Liver (tissue), 3 donors: ENCODE measurements around the gene CYBRD1.

Experiments used
- CTCF ChIP-seq: fragments of 150-350 bp; IDR thresholded peaks from 2 replicates; pipeline ENCODE4 v1.5.1; 2017; ENCODE audit warnings: improper control_type of control experiment, low read depth, low read length; ENCODE audit not compliant: missing input control
- GABPA ChIP-seq, 2 donors: IDR thresholded peaks in 1 of 2; conservative IDR thresholded peaks in 1 of 2; 2 replicates each; pipeline ENCODE4 v1.6.1; 2016; ENCODE audit warnings: antibody characterized with exemption in 2 of 2, mild to moderate bottlenecking in 1 of 2, moderate library complexity in 1 of 2
- MAX ChIP-seq: IDR thresholded peaks from 2 replicates; pipeline ENCODE4 v1.6.1; 2016; ENCODE audit warnings: antibody characterized with exemption
- YY1 ChIP-seq: IDR thresholded peaks from 2 replicates; pipeline ENCODE4 v1.6.1; 2016; ENCODE audit warnings: antibody characterized with exemption, mild to moderate bottlenecking
- donor health status: healthy.
- donor health status: healthy.

- TF ChIP-seq MAX = no peak
- no peak for TF ChIP-seq CTCF
- no peak for TF ChIP-seq YY1
- TF ChIP-seq GABPA (IDR thresholded peaks at IDR 0.05 in 1 of 2, conservative IDR thresholded peaks at IDR 0.05 in 1 of 2) = no peak
Observed at GRCh38 chr2:171492664-171493063, 29.6 kb upstream of the CYBRD1 start.
